Measurements from ENCODE around the gene REXO1.

The REXO1 gene

GRCh38 chr19:1866693-1867348 is 18.5 kb upstream of the REXO1 start:
- no peak for DNase-seq (ENCODE audit: extremely low read depth, low read depth)

GRCh38 chr19:1865172-1866010 is 17.1 kb upstream of the REXO1 start:
- no peak for TF ChIP-seq CTCF (IDR thresholded peaks at IDR 0.05; ENCODE audit: low read depth, low read length, missing control alignments)
- no peak for DNase-seq (ENCODE audit: extremely low read depth, low read depth)

More at GRCh38 chr19:1866693-1867348, 18.5 kb upstream of the REXO1 start:
- no peak for TF ChIP-seq CTCF (IDR thresholded peaks at IDR 0.05; ENCODE audit: low read depth, low read length, missing control alignments)
- H3K4me3 ChIP-seq (replicated peaks; ENCODE audit: low read depth, low read length): no peak overlapping the region

GRCh38 chr19:1864480-1865171 is 16.3 kb upstream of the REXO1 start:
- no peak for DNase-seq (ENCODE audit: extremely low read depth, low read depth)
- peak overlapping the region; percentile 52 for H3K4me3 ChIP-seq (replicated peaks; ENCODE audit: low read depth, low read length)
- TF ChIP-seq CTCF (IDR thresholded peaks at IDR 0.05; ENCODE audit: low read depth, low read length, missing control alignments): peak; percentile 68

More at GRCh38 chr19:1865172-1866010, 17.1 kb upstream of the REXO1 start:
- peak overlapping the region; percentile 52 for H3K4me3 ChIP-seq (replicated peaks; ENCODE audit: low read depth, low read length)

DNA sequence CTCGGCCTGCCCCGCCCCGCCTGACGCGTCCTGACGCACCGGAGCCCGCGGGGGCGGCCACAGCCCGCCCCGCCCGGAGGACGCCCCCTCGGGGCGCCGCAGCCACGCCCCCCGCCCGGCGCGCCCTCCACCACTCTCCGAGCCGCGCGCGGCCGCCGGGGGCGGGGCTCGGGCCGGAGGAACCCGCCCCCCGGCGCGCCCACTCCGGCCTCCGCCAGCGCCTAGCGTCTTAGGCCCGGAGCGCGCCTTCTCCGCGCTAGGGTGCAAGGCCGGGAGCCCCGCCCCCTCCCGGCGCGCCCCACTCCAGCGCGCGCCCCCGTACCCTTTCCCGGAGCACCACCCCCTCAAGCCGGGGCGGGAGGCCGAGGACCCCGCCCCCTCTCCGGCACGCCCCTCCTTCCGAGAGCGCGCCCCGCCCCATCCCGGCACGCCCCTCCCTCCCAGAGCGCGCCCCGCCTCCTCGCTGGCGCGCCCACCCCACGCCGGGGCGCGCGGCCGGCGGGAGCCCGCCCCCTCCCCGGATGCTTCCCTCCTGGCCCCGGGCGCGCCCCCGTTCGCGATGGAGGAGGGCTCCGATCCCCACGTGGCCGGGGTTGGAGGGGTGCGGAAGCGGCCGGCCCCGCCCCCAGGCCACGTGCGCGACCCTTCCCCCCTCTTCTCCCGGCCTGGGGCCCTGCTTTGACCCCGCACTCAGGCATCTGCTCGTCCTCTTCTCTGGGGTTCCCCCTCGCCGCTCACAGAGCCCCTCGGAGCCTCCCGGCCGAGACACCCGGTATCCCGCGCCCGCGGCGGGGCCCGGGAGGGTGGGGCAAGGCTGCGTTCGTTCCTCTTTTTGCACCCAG is 15.6 kb upstream of the REXO1 start:
- peak overlapping the region; percentile 52 for H3K4me3 ChIP-seq (replicated peaks; ENCODE audit: low read depth, low read length)
- no peak for TF ChIP-seq CTCF (IDR thresholded peaks at IDR 0.05; ENCODE audit: low read depth, low read length, missing control alignments)
- peak; percentile 65 for DNase-seq (ENCODE audit: extremely low read depth, low read depth)

- H3K4me3 ChIP-seq (replicated peaks; ENCODE audit: low read depth, low read length): peak within 1 kb of the TSS; percentile 86
- TF ChIP-seq CTCF (IDR thresholded peaks at IDR 0.05; ENCODE audit: low read depth, low read length, missing control alignments): no peak
- no peak for DNase-seq (ENCODE audit: extremely low read depth, low read depth)
These were observed 15.0 kb upstream of the REXO1 start, which contains the start of gene KLF16 for GRCh38 chr19:1863328-1863637. KLF16 (minus strand) TSS chr19:1863579; CDS start chr19:1863497, 82 bp downstream.

Data from HFF-Myc (cell line).